Astrocyte of the spinal cord (primary cell): ENCODE results near the gene HOXA9.

Experiments used
- DNase-seq: peaks from one replicate; pipeline ENCODE4 v3.0.0; 2011; ENCODE audit warnings: low read depth, low spot score
- H3K4me3 ChIP-seq: 2 replicates; pipeline ENCODE4 v1.5.1; 2011; ENCODE audit warnings: low read depth, mild to moderate bottlenecking, low read length, moderate library complexity
- in situ Hi-C: cut with HindIII; loops from 2 replicates; pipeline ENCODE4 v1.10.0; 2017; ENCODE audit warnings: low sequenced_read_pairs
- TF ChIP-seq, protein P1 (sequence below): IDR thresholded peaks from 2 replicates; pipeline ENCODE4 v1.5.1; 2012; ENCODE audit warnings: low read depth, mild to moderate bottlenecking, low read length, inconsistent platforms

HOXA9 gene

DNA sequence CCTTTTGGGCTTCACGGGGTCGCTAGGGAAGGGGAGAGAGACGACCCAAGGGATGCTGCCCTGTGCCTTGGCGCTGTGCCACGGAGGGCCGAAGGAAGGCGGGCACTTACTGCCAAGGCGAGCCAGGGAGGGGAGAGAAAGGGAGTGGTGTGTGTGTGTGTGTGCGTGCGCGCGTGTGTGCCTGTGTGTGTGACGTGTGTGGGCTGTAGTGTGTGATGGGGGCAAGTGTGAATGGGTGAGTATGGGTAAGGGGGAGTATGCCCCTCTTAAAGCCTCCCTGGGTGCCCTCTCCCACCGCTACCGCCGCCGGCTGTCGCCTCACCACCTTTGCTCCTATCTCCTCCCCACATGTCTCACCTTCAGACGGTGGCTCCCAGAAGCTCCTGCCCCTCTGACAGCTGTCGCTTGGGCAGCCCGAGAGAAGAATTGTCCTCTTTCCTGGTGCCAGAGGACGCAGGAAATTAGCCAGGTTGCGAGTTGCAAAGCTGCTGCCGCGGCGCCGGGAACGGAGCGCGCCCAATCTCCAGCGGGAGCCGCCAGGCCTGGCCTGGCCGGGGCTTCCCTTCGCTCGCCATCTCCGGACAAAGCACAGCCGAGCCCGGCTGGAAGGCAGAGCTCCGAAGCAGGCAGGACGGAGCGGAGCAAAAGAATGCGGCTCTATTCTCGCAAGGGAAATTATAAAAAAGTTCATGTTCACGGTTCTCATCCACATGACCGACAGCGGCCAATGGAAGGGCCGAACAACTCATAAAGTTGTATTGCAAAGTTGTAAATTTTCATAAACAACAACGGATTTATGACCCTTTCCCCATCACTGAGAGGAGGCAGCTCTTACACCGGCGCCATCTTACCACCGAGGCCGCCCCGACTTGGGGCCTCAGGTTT, 13.2 kb downstream of the HOXA9 start, which contains the start of gene HOXA3:
Gene HOXA3 (minus strand): TSS at position 653 of the 885 bp plus-strand sequence. CDS start 41,943 bp downstream, outside the sequence.
- H3K4me3 ChIP-seq = peak within 1 kb of the TSS; percentile 69
- in situ Hi-C loops = loop anchor here (25.0 kb wide), 1 partner anchor 765 kb away; no protein-coding TSS in a partner anchor

DNA sequence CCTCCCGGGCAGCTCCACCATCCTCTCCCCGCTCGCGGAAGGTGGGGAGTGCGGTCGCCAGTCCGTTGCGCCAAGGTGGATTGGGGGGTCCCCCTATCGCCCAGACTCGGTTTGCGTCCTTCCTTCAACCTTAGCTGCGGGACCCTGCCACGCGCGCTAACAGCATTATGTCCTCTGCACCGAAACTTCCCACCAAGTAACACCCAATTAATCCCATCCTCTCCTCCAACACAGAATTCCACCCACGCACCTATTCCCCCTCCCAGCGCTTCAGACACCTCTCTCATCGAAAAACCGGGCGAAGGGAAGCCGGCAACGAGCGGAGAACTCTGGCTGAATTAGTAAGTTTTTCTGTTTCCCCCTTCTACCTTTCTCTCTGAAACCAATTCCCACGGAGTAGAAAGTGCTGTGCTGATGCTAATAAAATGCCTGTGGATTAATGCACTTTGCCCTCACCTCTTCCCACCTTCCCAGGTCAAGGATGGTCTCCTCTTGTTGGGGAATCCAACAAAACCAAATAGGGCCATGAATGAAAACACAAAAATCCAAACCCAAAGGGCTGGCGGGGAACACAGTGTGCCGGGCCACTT, 13.9 kb downstream of the HOXA9 start:
- no peak for DNase-seq
- TF ChIP-seq, protein P1, sequence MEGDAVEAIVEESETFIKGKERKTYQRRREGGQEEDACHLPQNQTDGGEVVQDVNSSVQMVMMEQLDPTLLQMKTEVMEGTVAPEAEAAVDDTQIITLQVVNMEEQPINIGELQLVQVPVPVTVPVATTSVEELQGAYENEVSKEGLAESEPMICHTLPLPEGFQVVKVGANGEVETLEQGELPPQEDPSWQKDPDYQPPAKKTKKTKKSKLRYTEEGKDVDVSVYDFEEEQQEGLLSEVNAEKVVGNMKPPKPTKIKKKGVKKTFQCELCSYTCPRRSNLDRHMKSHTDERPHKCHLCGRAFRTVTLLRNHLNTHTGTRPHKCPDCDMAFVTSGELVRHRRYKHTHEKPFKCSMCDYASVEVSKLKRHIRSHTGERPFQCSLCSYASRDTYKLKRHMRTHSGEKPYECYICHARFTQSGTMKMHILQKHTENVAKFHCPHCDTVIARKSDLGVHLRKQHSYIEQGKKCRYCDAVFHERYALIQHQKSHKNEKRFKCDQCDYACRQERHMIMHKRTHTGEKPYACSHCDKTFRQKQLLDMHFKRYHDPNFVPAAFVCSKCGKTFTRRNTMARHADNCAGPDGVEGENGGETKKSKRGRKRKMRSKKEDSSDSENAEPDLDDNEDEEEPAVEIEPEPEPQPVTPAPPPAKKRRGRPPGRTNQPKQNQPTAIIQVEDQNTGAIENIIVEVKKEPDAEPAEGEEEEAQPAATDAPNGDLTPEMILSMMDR = no peak
- H3K4me3 ChIP-seq = peak overlapping the region; percentile 69
- in situ Hi-C loops = loop anchor here (25.0 kb wide), 1 partner anchor 764 kb away; no protein-coding TSS in a partner anchor

More for the DNA sequence above, 13.2 kb downstream of the HOXA9 start, which contains the start of gene HOXA3:
- TF ChIP-seq, protein P1 = no peak
- DNase-seq = peak; percentile 79

DNA sequence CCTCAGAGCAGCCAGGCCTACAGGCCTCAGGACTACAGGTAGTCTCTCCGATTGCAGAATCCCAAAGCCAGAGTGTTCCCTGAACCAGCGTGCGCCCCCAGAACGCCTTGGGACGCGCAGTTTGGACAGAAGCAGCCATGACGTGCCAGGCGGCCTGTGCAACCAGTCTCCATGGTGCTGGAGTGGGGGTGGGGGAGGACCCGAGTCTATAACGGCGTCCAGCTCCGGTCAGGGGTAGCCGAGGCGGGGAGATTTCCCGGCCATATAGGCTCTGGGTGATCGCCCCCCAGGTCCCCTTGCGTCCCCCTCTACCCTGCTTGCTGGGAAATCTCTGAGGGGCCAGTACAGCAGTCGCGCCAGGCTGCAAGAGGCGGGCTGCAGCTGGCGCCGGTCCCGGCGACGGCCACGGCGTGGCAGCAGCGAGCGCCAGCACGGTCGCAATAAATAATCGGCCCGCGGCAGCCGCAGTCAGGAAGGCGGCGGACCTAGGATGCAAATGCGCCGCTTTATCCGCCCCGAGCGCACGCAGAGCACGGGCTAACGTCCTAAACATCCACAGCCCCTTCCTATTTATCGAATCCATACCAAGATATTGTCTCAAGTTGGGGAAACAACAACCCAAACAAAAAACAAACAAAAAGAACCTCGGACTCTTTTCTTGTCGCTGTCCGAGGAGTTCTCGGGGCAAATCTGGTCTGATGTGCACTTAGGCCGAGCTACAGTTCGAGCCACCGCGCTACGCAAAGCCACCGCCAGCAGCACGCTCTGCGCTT, 14.6 kb downstream of the HOXA9 start:
- peak; percentile 88 for DNase-seq
- in situ Hi-C loops = loop anchor here (25.0 kb wide), 1 partner anchor 763 kb away; no protein-coding TSS in a partner anchor
- TF ChIP-seq, protein P1 = peak; percentile 70
- peak overlapping the region; percentile 69 for H3K4me3 ChIP-seq

DNA sequence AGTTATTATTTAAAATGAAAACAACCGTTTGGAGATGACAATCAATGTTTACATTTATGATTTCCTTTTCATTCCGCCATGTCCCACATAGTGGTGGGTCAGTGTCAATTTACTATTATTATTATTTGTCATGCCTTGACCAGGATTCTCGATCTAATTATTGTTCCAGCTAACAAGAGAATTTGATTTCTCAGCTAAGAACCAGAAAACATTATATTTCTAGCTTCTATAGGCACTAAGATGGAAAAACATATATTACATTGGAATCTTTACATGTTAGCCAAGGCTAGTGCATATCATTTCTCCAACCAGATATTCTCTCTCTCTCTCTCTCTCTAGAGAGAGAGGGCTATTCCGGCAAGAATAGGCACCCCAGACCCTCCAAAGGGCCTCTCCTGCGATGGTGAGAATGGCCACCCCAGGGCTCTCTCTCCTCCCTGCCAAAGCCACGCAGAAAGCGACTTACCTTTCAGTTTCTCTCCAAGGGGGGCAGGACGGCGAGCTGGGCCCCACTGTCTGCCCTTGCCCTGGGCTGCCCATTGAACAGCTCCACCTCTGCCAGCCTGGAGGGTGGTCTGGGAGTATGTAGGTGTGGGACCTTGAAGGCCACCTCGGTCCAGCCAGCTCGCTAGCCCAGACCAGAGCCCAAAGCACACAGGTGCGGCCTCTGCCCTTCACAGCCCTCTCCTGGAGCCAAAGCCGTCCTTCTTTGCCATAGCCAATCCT, 15.3 kb downstream of the HOXA9 start:
- in situ Hi-C loops = loop anchor here (25.0 kb wide), 1 partner anchor 763 kb away; no protein-coding TSS in a partner anchor
- H3K4me3 ChIP-seq = peak overlapping the region; percentile 69
- TF ChIP-seq, protein P1 = no peak
- no peak for DNase-seq

DNA sequence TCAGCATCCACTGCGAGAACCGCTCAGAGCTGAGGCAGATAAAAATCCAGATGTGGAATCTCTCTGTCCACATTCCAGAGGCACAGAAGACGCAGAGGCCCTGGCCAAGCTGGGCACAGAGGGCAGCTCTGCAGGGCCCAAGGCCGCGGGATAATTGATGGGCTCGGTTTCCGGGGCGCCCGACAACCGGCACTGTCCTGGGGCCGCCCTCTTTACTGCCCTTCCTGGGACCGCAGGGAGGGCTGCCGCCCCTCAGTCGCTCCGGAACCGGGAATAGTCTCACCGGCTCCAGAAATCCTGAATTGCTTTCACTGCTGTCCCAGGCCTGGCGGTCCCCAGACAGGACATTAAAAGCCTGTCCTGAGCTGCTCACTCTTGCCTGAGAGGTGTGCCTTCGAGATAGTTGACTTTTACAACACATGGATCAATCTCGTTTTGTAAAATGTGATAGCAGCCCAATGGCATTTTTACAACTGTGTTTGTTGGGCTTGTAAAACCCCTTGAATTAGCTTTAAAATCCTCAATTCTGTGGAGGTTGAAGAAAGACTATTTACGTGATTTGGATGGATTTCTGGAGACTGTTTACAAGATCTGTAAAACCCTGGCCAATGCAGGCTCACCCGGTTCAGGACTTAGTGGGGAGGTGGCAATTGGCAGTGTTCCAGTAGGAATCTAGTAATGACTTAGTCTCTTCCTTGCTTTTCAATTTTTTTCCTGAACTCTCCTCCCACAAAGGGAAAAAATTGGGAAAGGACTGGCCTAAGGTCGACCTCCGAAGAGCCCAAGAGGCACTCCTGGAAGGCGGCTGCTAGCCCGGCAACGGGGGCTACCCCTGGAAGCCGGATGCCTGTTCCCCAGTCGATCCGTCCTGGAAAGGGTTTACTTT, 16.3 kb downstream of the HOXA9 start:
- DNase-seq = no peak
- in situ Hi-C loops = no loop called here
- TF ChIP-seq, protein P1 = no peak
- peak overlapping the region; percentile 69 for H3K4me3 ChIP-seq
